ENCODE measurements around the gene DIS3.

DNA sequence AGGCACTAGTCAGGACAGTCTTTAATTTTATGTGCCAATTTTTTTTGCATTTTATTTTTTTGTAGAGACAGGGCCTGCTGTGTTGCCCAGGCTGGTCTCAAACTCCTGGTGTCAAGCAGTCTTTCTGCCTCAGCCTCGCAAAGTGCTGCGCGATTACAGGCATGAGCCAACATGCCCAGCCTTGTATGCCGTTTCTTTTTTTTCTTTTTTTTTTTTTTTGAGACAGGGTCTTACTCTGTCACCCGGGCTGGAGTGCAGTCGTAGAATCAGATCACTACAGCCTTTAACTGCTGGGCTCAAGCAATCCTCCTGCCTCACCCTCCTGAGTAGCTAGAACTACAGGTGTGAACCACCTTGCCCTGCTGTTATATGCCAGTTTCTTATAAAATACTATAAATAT is 27.6 kb downstream of the DIS3 start:
- TF ChIP-seq, protein P1, sequence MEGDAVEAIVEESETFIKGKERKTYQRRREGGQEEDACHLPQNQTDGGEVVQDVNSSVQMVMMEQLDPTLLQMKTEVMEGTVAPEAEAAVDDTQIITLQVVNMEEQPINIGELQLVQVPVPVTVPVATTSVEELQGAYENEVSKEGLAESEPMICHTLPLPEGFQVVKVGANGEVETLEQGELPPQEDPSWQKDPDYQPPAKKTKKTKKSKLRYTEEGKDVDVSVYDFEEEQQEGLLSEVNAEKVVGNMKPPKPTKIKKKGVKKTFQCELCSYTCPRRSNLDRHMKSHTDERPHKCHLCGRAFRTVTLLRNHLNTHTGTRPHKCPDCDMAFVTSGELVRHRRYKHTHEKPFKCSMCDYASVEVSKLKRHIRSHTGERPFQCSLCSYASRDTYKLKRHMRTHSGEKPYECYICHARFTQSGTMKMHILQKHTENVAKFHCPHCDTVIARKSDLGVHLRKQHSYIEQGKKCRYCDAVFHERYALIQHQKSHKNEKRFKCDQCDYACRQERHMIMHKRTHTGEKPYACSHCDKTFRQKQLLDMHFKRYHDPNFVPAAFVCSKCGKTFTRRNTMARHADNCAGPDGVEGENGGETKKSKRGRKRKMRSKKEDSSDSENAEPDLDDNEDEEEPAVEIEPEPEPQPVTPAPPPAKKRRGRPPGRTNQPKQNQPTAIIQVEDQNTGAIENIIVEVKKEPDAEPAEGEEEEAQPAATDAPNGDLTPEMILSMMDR (IDR thresholded peaks at IDR 0.05), result no peak
- no peak for TF ChIP-seq POLR2A (IDR thresholded peaks at IDR 0.05)
